GM19467 (cell line): Measurements from ENCODE around the gene CIAO3.

ENCODE experiments used
- ATAC-seq: cut with Tn5 transposase; IDR thresholded peaks from one replicate; pipeline ENCODE4 v1.9.1; 2021; ENCODE audit warnings: mild to moderate bottlenecking, moderate library complexity; ENCODE audit not compliant: unreplicated experiment

CIAO3 gene

GRCh38 chr16:711548-712320 lies 29.1 kb downstream of the CIAO3 start:
- ATAC-seq: no peak

- ATAC-seq: no peak
Observed at GRCh38 chr16:711084-711483, 29.7 kb downstream of the CIAO3 start.

GRCh38 chr16:710500-711075 lies 30.2 kb downstream of the CIAO3 start:
- no peak for ATAC-seq

- no peak for ATAC-seq
Observed at GRCh38 chr16:709566-710499, 31.0 kb downstream of the CIAO3 start.

GRCh38 chr16:708959-709358 lies 31.8 kb downstream of the CIAO3 start:
- no peak for ATAC-seq

GRCh38 chr16:708019-708418 lies 32.8 kb downstream of the CIAO3 start:
- no peak for ATAC-seq

GRCh38 chr16:707062-707538 lies 33.7 kb downstream of the CIAO3 start:
- ATAC-seq: no peak

- ATAC-seq: no peak
Observed at GRCh38 chr16:706189-707061, 34.4 kb downstream of the CIAO3 start.

GRCh38 chr16:705431-706188 lies 35.2 kb downstream of the CIAO3 start, which contains the start of gene FBXL16:
TSS of gene FBXL16 (minus strand) at chr16:705801. CDS start at chr16:697405, 8,396 bp downstream.
- ATAC-seq: no peak

- ATAC-seq: no peak
Observed at GRCh38 chr16:704552-705380, 36.0 kb downstream of the CIAO3 start.

- ATAC-seq: no peak
Observed at GRCh38 chr16:704047-704446, 36.8 kb downstream of the CIAO3 start.

GRCh38 chr16:703406-703805 lies 37.4 kb downstream of the CIAO3 start:
- no peak for ATAC-seq

GRCh38 chr16:702341-702740 lies 38.5 kb downstream of the CIAO3 start:
- no peak for ATAC-seq

GRCh38 chr16:700684-701584 lies 39.9 kb downstream of the CIAO3 start:
- ATAC-seq: no peak

GRCh38 chr16:698911-699671 lies 41.7 kb downstream of the CIAO3 start:
- no peak for ATAC-seq

- no peak for ATAC-seq
Observed at GRCh38 chr16:695355-696089, 45.3 kb downstream of the CIAO3 start.
